Fibroblast of peridontal ligament (primary cell): ENCODE results near the gene CUZD1.
"Not testable (repeated sequence)": the region's sequence is repeated elsewhere in the genome, so short reads cannot be mapped to it uniquely, and the experiment has no call there.

ENCODE experiments used
- DNase-seq: peaks from one replicate; pipeline ENCODE4 v3.0.0-alpha.2; 2010; ENCODE audit errors: extremely low read depth

The CUZD1 gene

GRCh38 chr10:122845783-122846332 lies at the start of gene CUZD1:
TSS of gene CUZD1 (minus strand) at chr10:122845857. CDS start at chr10:122845843, 14 bp downstream.
- no peak for DNase-seq

GRCh38 chr10:122894261-122894944 lies 48.7 kb upstream of the CUZD1 start:
- DNase-seq = no peak

- DNase-seq = no peak
These were observed 38.5 kb upstream of the CUZD1 start for GRCh38 chr10:122884166-122884565.

- no peak for DNase-seq
These were observed 37.1 kb upstream of the CUZD1 start for GRCh38 chr10:122882766-122883165.

- DNase-seq = peak; percentile 99
These were observed 33.9 kb upstream of the CUZD1 start, which contains the start of gene FAM24B for GRCh38 chr10:122879339-122880273. TSS of gene FAM24B (minus strand) at chr10:122879581. CDS start at chr10:122850515, 29,066 bp downstream.

GRCh38 chr10:122878799-122879338 lies 33.2 kb upstream of the CUZD1 start:
- peak; percentile 36 for DNase-seq

GRCh38 chr10:122877264-122877663 lies 31.6 kb upstream of the CUZD1 start:
- DNase-seq = no peak

- no peak for DNase-seq
These were observed 30.8 kb upstream of the CUZD1 start for GRCh38 chr10:122876467-122876855.

GRCh38 chr10:122875843-122876466 lies 30.3 kb upstream of the CUZD1 start:
- DNase-seq = no peak

- not testable (repeated sequence) for DNase-seq
These were observed 26.3 kb upstream of the CUZD1 start for GRCh38 chr10:122871947-122872346.

- DNase-seq = not testable (repeated sequence)
These were observed 23.1 kb upstream of the CUZD1 start for GRCh38 chr10:122868768-122869167.

- peak; percentile 38 for DNase-seq
These were observed 21.3 kb upstream of the CUZD1 start for GRCh38 chr10:122866757-122867482.

GRCh38 chr10:122864901-122865300 lies 19.2 kb upstream of the CUZD1 start:
- DNase-seq = peak; percentile 67

- peak; percentile 38 for DNase-seq
These were observed 18.5 kb upstream of the CUZD1 start for GRCh38 chr10:122864194-122864592.

- no peak for DNase-seq
These were observed 17.8 kb upstream of the CUZD1 start for GRCh38 chr10:122863216-122864193.

- peak; percentile 78 for DNase-seq
These were observed 16.1 kb upstream of the CUZD1 start for GRCh38 chr10:122861711-122862161.

- DNase-seq = no peak
These were observed 13.9 kb upstream of the CUZD1 start for GRCh38 chr10:122859527-122859926.

GRCh38 chr10:122858042-122858441 lies 12.4 kb upstream of the CUZD1 start:
- not testable (repeated sequence) for DNase-seq

- no peak for DNase-seq
These were observed 11.2 kb upstream of the CUZD1 start for GRCh38 chr10:122856902-122857301.

- no peak for DNase-seq
These were observed 10.1 kb upstream of the CUZD1 start for GRCh38 chr10:122855745-122856144.
